NCI-H524 (cell line): ENCODE data around the gene HADHA.

Experiments used
- DNase-seq, 2 experiments: peaks; one replicate each; lab custom pipeline; 2025; lab: John Stamatoyannopoulos, UW

Gene HADHA

DNA sequence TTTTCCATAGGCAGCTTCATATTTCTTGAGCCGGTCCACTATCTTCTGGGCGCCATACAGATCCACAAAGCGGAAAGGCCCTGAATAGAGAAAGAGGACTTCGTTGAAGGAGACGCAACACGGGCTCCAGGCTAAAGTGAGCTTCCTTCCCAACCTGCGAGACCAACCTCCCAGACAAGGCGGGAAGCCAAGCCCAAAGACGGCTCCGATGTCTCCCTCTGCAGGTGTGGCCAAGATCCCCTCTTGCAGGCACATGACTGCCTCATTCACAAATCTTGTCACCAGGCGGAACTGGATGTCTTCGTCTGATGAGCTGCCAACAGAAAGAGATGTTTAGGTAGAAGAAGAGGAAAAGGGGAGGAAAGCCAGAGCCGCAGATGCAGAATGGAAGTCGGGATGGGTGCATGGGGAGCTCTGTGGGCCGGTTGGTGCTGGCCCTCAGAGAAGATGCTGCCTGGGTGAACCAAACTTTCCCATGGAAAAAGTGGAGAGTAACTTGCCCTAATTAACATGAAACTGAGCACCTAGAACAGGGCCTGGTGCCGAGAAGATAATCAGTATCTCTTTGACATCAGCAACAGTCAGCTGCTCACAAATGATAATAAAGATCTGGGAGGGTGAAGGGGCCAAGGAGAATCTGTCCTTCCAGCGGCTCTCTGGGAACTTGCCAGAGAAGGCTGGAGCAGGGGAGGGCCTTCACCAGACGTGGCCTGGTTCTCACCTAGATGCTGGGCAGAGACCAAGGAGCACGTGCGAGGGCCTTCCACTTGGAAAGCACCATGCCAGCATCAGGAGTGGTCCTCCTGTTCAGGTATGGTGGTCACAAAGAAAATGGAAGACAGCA is 52.9 kb downstream of the HADHA start:
- no peak for DNase-seq

- DNase-seq = no peak
Measured at GRCh38 chr2:26190369-26190768, 54.1 kb downstream of the HADHA start.

- no peak for DNase-seq
Measured at GRCh38 chr2:26189751-26190150, 54.7 kb downstream of the HADHA start.

GRCh38 chr2:26189123-26189522 is 55.3 kb downstream of the HADHA start:
- no peak for DNase-seq

GRCh38 chr2:26187537-26188104 is 56.8 kb downstream of the HADHA start:
- no peak for DNase-seq

DNA sequence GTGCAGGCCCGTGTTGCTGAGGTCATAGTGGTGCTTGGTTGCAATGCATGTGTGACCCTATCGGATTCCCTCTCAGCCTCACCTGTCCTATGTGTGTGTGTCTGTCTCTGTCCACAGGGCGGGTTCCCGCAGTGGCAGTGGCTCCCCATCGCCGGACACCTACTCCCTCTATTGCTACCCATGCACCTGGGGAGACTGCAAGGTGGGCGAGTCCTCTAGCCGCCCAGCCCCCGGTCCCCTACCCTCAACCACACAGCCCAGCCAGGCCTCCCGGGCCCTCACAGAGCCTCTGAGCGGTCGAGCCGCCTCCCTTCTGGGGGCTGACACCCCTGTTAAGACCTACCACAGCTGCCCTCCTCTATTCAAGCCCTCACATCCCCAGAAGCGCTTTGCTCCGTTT is 57.3 kb downstream of the HADHA start:
- DNase-seq = no peak

- no peak for DNase-seq
Measured at GRCh38 chr2:26185954-26186770, 58.3 kb downstream of the HADHA start.

GRCh38 chr2:26185304-26185928 is 59.0 kb downstream of the HADHA start:
- DNase-seq = no peak

GRCh38 chr2:26184555-26185303 is 59.7 kb downstream of the HADHA start:
- DNase-seq = no peak

GRCh38 chr2:26184121-26184520 is 60.3 kb downstream of the HADHA start:
- DNase-seq = no peak

DNA sequence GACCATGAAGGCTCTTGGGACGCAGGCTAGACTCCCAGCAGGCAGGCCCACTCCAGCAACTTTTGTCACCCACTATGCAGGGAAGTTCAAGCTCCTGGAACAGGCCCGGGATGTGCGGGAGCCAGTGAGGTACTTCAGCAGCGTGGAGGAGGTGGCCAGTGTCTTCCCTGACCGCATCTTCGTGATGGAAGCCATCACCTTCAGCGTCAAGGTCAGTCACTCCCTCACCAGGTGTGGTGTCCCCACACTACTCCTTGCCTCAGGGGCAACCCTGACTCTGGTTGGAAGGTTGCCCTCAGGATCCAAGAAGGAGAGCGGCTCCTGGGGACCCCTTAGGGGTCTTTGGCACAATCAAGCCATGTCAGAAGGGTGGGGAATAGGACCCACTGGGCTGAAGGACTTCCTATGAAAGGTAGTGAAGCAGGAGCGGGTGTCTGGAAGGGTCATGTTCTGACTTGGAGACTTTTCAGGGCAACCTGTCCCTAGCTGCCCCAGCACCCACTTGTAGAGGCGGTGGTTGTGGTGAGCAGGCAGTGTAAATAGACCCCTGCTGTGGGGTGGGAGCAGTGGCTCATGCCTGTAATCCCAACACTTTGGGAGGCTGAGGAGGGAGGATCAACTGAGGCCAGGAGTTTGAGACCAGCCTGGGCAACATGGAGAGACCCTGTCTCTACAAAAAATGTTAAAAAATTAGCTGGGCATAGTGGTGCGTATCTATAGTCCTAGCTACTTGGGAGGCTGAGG is 61.4 kb downstream of the HADHA start:
- DNase-seq = no peak

DNA sequence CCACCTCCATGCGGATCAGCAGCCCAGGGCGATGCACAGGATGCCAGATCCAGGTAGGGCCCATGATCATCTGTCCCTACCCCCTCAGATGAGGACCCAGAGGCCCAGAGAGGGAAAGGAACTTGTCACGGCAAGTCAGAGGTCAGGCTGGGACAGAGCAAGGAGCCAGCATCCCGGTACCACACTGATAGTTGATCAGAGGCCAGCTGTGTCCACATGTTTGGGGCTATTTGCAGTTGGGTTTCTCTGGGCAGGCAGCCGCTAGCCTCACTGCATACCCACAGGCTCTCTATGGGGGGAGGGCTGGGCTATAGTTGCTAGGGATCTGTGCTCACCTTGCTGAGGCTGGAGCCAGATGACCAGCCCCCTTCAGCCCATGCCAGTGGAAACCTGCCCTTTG is 62.0 kb downstream of the HADHA start:
- no peak for DNase-seq

- no peak for DNase-seq
Measured at GRCh38 chr2:26179446-26179913, 65.0 kb downstream of the HADHA start.

DNA sequence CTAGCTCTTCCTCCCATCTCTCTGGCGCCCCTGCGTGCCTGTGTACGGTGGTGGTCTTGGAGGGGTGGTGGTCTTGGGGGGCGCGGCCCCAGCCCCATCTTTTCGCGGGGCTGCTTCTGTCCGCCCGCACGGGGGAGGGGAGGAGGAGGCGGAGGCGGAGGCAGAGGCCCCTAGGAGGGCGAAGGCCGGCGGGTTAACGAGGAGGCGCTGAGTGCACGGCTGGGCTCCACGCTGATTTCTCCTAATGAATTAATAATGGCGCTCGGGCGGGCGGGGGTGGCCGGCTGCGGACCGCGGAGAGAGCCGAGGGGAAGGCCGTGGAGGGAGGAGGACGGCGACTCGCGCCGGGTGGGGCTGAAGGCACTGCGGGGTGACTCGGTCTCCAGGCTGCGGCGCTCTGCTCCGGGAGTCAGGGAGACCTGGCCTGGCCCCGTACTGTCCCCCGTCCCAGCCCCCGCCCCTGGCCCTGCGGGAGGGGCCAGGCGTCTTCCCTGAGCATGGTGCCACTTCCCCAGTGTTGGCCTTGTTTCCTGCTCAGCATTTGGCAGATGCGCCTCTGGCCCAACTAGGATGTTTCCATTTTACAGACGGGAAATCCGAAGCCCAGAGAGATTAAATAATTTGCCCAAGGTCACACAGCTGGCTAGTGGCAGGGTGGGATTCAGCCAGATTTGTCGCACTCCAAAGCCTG is 65.5 kb downstream of the HADHA start:
- no peak for DNase-seq

DNA sequence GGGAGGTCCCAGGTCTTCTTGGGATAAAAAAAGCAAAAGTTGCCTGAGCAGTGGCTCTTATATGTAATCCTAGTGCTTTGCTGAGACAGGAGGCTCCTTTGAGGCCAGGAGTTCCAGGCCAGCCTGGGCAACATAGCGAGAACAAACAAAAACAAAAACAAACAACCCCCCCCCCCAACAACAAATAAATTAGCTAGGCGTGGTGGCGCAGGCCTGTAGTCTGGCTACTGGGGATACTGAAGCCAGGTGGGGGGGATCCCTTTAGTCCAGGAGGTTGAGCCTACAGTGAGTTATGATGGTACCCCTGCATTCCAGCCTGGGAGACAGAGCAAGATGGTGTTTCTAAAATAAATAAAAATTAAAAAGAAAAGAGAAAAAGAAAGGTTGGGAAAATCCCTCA is 66.2 kb downstream of the HADHA start:
- no peak for DNase-seq

GRCh38 chr2:26177122-26177521 is 67.3 kb downstream of the HADHA start:
- no peak for DNase-seq

DNA sequence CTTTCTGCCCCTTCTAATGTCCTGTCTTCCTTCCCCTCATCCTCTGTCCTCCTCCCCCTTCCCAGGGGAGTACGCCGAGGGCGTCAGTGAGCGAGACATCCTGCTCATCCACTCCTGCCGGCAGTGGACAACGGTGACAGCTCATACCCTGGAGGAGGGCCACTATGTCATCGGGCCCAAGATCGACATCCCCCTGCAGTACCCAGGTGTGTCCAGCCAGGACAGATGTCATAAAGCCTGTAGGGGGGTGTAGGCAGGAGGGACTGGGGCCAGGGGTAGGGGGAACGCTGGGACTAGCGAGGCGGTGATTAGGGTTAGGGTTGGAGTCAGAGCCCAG is 68.2 kb downstream of the HADHA start:
- no peak for DNase-seq

- no peak for DNase-seq
Measured at GRCh38 chr2:26175466-26176278, 68.8 kb downstream of the HADHA start.

- peak in 1 of 2 experiments; percentile 19 for DNase-seq
Measured at GRCh38 chr2:26174691-26175465, 69.6 kb downstream of the HADHA start.
